Glomerular visceral epithelial cell (primary cell): ENCODE results near the gene RDH16.
"Not testable (repeated sequence)": the region's sequence is repeated elsewhere in the genome, so short reads cannot be mapped to it uniquely, and the experiment has no call there.

ENCODE experiments used
- DNase-seq: peaks from one replicate; pipeline ENCODE4 v3.0.0-alpha.2; 2016; ENCODE audit errors: extremely low spot score

RDH16 gene

DNA sequence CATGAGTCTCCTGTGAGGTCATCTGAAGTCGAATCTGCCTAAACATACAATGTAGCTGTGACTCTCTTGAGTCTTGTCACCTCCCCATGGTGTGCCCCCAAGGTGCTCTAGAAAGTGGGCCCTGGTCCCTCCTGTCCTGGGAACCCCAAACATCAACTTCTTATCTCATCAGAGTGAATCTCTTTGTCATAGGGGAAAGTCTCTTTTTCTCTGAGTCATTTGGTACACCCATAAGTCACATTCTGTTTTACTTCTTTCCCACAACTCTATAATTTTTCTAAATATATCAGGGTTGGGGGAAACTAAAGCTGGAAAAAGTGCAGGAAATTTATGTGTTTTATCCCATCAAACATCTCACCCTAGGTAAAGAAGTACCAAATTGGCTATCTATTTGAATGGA lies 36.1 kb downstream of the RDH16 start:
- DNase-seq: no peak

- DNase-seq: not testable (repeated sequence)
These were observed 39.3 kb downstream of the RDH16 start for GRCh38 chr12:56918139-56918538.

GRCh38 chr12:56916996-56917333 lies 40.4 kb downstream of the RDH16 start:
- no peak for DNase-seq

GRCh38 chr12:56916296-56916995 lies 41.0 kb downstream of the RDH16 start:
- DNase-seq: no peak

DNA sequence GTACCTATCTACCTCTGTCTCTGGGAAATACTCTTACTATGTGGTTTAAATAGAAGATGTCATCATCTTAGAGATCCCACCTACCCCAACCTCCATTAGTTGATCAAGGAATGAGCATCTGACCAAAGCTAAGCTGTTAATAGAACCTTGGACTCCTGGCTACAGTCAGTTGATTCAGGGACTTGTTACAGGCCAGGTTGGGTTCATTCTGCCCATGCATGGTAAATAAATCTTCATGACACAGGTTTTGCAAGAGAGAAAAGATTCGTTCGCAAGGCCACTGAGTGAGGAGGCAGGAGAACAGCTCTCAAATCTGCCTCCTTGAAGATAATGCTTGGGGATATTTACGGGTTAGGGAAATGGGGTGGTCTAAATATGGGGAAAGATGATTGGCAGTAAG lies 42.7 kb downstream of the RDH16 start:
- DNase-seq: no peak

DNA sequence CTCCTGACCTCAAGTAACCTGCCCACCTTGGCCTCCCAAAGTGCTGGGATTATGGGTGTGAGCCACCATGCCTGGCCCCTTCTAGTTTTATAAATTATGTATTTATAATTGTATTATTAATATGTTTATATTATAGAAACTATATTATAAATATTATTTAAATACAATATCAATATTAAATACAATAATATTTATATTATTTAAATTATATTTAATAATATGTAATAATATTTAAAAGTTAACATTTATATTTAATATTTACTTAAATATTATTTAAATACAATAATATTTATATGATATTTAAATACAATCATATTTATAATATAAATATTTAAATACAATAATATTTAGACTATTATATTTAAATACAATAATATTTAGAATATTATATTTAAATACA lies 43.2 kb downstream of the RDH16 start:
- no peak for DNase-seq

GRCh38 chr12:56909403-56909802 lies 48.0 kb downstream of the RDH16 start:
- not testable (repeated sequence) for DNase-seq

DNA sequence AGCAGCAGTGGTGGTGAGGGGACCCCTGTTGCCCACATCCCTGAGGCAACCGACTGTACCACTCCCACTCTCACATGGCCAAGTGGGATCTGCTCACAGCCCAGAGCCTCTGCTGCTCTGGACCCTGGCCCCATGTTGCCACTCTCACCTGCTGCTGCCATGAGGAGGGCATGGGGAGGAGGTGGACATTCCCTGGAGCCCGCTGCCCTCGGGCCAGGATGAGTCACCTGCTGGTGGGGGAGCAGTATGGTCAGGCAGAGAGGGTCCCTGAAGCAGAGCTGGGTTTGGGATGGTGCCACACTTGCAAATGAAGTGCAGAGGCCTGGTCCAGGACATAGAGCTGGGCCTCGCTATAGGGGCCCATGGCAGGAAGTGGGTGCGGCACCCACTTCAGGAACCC lies 49.3 kb downstream of the RDH16 start:
- DNase-seq: no peak

DNA sequence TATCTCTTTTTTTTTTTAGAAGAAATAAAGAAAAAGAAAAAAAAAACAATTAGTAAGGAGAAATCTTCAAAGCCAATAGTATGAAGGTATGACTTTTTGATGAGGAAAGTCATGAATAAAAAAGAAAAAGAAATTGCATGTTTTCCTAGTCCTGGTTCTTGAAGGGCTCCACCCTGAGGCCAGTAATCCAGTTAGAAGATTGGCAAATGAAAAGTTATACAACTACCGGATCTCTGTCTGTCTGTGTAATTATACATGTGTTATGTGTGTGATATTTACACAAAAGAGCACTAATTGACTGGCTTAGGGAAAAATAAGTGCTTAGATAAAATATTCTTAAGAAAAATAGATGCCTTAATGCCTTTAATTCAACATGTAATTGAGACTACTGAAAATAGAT lies 51.6 kb downstream of the RDH16 start:
- no peak for DNase-seq

GRCh38 chr12:56903374-56903773 lies 54.0 kb downstream of the RDH16 start:
- no peak for DNase-seq
